Neuronal stem cell (in vitro differentiated cells): ENCODE data around the gene UBL7.

ENCODE experiments used
- DNase-seq: peaks from one replicate; pipeline ENCODE4 v3.0.0-alpha.2; 2013; ENCODE audit warnings: low spot score
- H2AFZ ChIP-seq: one replicate; pipeline ENCODE4 v1.6.1; 2013; ENCODE audit warnings: mild to moderate bottlenecking, low read length, inconsistent platforms
- H2AK5ac ChIP-seq: 2 replicates; pipeline ENCODE4 v1.6.1; 2013; ENCODE audit warnings: low read depth, mild to moderate bottlenecking, inconsistent platforms, low read length, moderate library complexity, mixed read lengths
- H2BK120ac ChIP-seq: 2 replicates; pipeline ENCODE4 v1.6.1; 2013; ENCODE audit warnings: low read depth, mild to moderate bottlenecking, inconsistent platforms, low read length, moderate library complexity, mixed read lengths
- H2BK12ac ChIP-seq: one replicate; pipeline ENCODE4 v1.6.1; 2013; ENCODE audit warnings: low read length, inconsistent platforms
- H2BK15ac ChIP-seq: 2 replicates; pipeline ENCODE4 v1.6.1; 2013; ENCODE audit warnings: mild to moderate bottlenecking, low read length, inconsistent platforms, mixed read lengths
- H2BK5ac ChIP-seq: one replicate; pipeline ENCODE4 v1.6.1; 2013; ENCODE audit warnings: inconsistent platforms, mild to moderate bottlenecking, low read length, moderate library complexity
- H3K14ac ChIP-seq: one replicate; pipeline ENCODE4 v1.6.1; 2013; ENCODE audit warnings: low read length, inconsistent platforms
- H3K18ac ChIP-seq: 2 replicates; pipeline ENCODE4 v1.6.1; 2013; ENCODE audit warnings: low read length, inconsistent platforms
- H3K23ac ChIP-seq: 2 replicates; pipeline ENCODE4 v1.6.1; 2013; ENCODE audit warnings: low read depth, mild to moderate bottlenecking, mixed read lengths, low read length, inconsistent platforms; ENCODE audit not compliant: poor library complexity
- H3K27ac ChIP-seq: replicated peaks from 3 replicates; pipeline ENCODE4 v1.5.1; 2013; ENCODE audit warnings: low read length, inconsistent platforms
- H3K27me3 ChIP-seq, 3 experiments: 2 replicates each; pipeline ENCODE4 v1.6.1; 2013; ENCODE audit warnings: low read length in 3 of 3, mild to moderate bottlenecking in 2 of 3, inconsistent platforms in 1 of 3, low read depth in 1 of 3, mixed read lengths in 1 of 3, moderate library complexity in 1 of 3; ENCODE audit not compliant: control insufficient read depth in 3 of 3, insufficient read depth in 3 of 3
- H3K36me3 ChIP-seq, 2 donors: replicated peaks in 1 of 2; 2 replicates each; pipeline ENCODE4 v1.6.1; 2013; ENCODE audit warnings: low read length in 2 of 2; ENCODE audit not compliant: control insufficient read depth in 2 of 2, insufficient read depth in 2 of 2
- H3K4ac ChIP-seq: 2 replicates; pipeline ENCODE4 v1.6.1; 2013; ENCODE audit warnings: inconsistent platforms, mild to moderate bottlenecking, low read length, moderate library complexity
- H3K4me1 ChIP-seq, 2 donors: 1 replicate in 1 of 2; 2 replicates in 1 of 2; pipeline ENCODE4 v1.6.1; 2013; ENCODE audit warnings: low read length in 2 of 2, low read depth in 1 of 2; ENCODE audit not compliant: control insufficient read depth in 2 of 2, insufficient read depth in 1 of 2
- H3K4me2 ChIP-seq: one replicate; pipeline ENCODE4 v1.6.1; 2013; ENCODE audit warnings: mild to moderate bottlenecking, low read length, inconsistent platforms; ENCODE audit not compliant: insufficient read depth, poor library complexity, severe bottlenecking
- H3K4me3 ChIP-seq, 2 donors: 2 replicates each; pipeline ENCODE4 v1.5.1; 2013; ENCODE audit warnings: low read length in 2 of 2, mild to moderate bottlenecking in 2 of 2, inconsistent platforms in 1 of 2, moderate library complexity in 1 of 2
- H3K79me1 ChIP-seq: one replicate; pipeline ENCODE4 v1.6.1; 2013; ENCODE audit warnings: low read depth, mild to moderate bottlenecking, inconsistent platforms, low read length, moderate library complexity
- H3K9ac ChIP-seq: one replicate; pipeline ENCODE4 v1.6.1; 2013; ENCODE audit warnings: mild to moderate bottlenecking, low read depth, low read length, inconsistent platforms; ENCODE audit not compliant: poor library complexity
- H3K9me3 ChIP-seq, 2 donors: replicated peaks in 1 of 2; 2 replicates each; pipeline versions ENCODE3 to v1.6.1; 2013; ENCODE audit warnings: low read length in 2 of 2, mild to moderate bottlenecking in 2 of 2, inconsistent platforms in 1 of 2, low read depth in 1 of 2, mixed read lengths in 1 of 2, moderate library complexity in 1 of 2; ENCODE audit not compliant: control insufficient read depth in 2 of 2, insufficient read depth in 1 of 2
- H4K8ac ChIP-seq: one replicate; pipeline ENCODE4 v1.6.1; 2013; ENCODE audit warnings: low read depth, mild to moderate bottlenecking, inconsistent platforms, low read length, moderate library complexity
- H4K91ac ChIP-seq: one replicate; pipeline ENCODE4 v1.6.1; 2013; ENCODE audit warnings: low read length, low read depth, mild to moderate bottlenecking, inconsistent platforms; ENCODE audit not compliant: poor library complexity
- WGBS, 2 donors: extraction: QIAGEN DNeasy Blood & Tissue Kit; methylation state at CpG; one replicate each; pipeline ENCODE4 v1.1.7; 2013; ENCODE audit warnings: missing lambda C conversion rate in 2 of 2, mixed read lengths in 1 of 2; ENCODE audit not compliant: insufficient read length in 2 of 2, insufficient replicate concordance in 1 of 2; ENCODE audit errors: extremely low coverage in 2 of 2; 5-methylcytosine and 5-hydroxymethylcytosine counted together

Gene UBL7

GRCh38 chr15:74449643-74450205 is 11.2 kb downstream of the UBL7 start:
- no peaks in the 10 kb centered on the region for H3K9me3 ChIP-seq
- no CpG with 5 or more reads among the region's 12 CpGs for WGBS, 2 donors
- no peak overlapping the region for H3K18ac ChIP-seq
- H3K4me3 ChIP-seq: no peak overlapping the region
- H3K4me1 ChIP-seq: peaks cover 0 to 13% of the 10 kb centered on the region in 2 donors
- no peak overlapping the region for H3K4ac ChIP-seq
- no peak overlapping the region for H2AFZ ChIP-seq
- no peak overlapping the region for H2BK15ac ChIP-seq
- no peak overlapping the region for H4K91ac ChIP-seq
- H3K4me2 ChIP-seq: no peak overlapping the region
- H3K27me3 ChIP-seq: no peaks in the 10 kb centered on the region
- no peak overlapping the region for H3K9ac ChIP-seq
- DNase-seq: no peak
- no peak overlapping the region for H4K8ac ChIP-seq
- no peak overlapping the region for H3K14ac ChIP-seq
- H2BK12ac ChIP-seq: no peak overlapping the region
- H2BK5ac ChIP-seq: no peak overlapping the region
- peaks cover 37 to 80% of the 10 kb centered on the region in 2 donors for H3K36me3 ChIP-seq
- no peak overlapping the region for H2AK5ac ChIP-seq
- H3K23ac ChIP-seq: no peak overlapping the region
- H3K27ac ChIP-seq: no peak overlapping the region
- no peaks in the 10 kb centered on the region for H3K79me1 ChIP-seq
- H2BK120ac ChIP-seq: no peak overlapping the region

- H2BK12ac ChIP-seq: no peak overlapping the region
- no CpG with 5 or more reads among the region's 7 CpGs for WGBS, 2 donors
- H3K18ac ChIP-seq: no peak overlapping the region
- no peak overlapping the region for H3K14ac ChIP-seq
- no peak overlapping the region for H3K9ac ChIP-seq
- no peak overlapping the region for H3K27ac ChIP-seq
- H3K4me3 ChIP-seq: no peak overlapping the region
- no peak for DNase-seq
- H3K79me1 ChIP-seq: no peaks in the 10 kb centered on the region
- no peaks in the 10 kb centered on the region for H3K27me3 ChIP-seq
- no peak overlapping the region for H2AK5ac ChIP-seq
- H3K4me1 ChIP-seq: peaks cover 0 to 12% of the 10 kb centered on the region in 2 donors
- peaks cover 37 to 84% of the 10 kb centered on the region in 2 donors for H3K36me3 ChIP-seq
- H2BK15ac ChIP-seq: no peak overlapping the region
- no peak overlapping the region for H4K8ac ChIP-seq
- H3K23ac ChIP-seq: no peak overlapping the region
- H3K9me3 ChIP-seq: no peaks in the 10 kb centered on the region
- no peak overlapping the region for H3K4ac ChIP-seq
- H2AFZ ChIP-seq: no peak overlapping the region
- H3K4me2 ChIP-seq: no peak overlapping the region
- no peak overlapping the region for H4K91ac ChIP-seq
- H2BK5ac ChIP-seq: no peak overlapping the region
- H2BK120ac ChIP-seq: no peak overlapping the region
Measured at GRCh38 chr15:74449095-74449494, 11.9 kb downstream of the UBL7 start.

GRCh38 chr15:74445816-74446763 is 14.9 kb downstream of the UBL7 start:
- no peak for DNase-seq
- Histone ChIP-seq H4K91ac (no peak overlapping the region), H2BK15ac (no peak overlapping the region), H3K36me3 (peaks cover 36 to 68% of the 10 kb centered on the region in 2 donors), H3K9ac (no peak overlapping the region), H2BK120ac (no peak overlapping the region), H3K27me3 (peaks cover 0 to 5% (median 0%) of the 10 kb centered on the region in 3 experiments), H4K8ac (no peak overlapping the region), H3K23ac (no peak overlapping the region), H3K4me1 (peaks cover 0 to 13% of the 10 kb centered on the region in 2 donors), H3K4me3 (no peak overlapping the region), H3K14ac (no peak overlapping the region), H2BK5ac (no peak overlapping the region), H3K79me1 (no peaks in the 10 kb centered on the region), H3K27ac (no peak overlapping the region), H3K18ac (no peak overlapping the region), H3K9me3 (no peaks in the 10 kb centered on the region), H2AFZ (no peak overlapping the region), H3K4ac (no peak overlapping the region), H3K4me2 (no peak overlapping the region), H2BK12ac (no peak overlapping the region), H2AK5ac (no peak overlapping the region)
- no CpG with 5 or more reads among the region's 9 CpGs for WGBS, 2 donors
